Measurements from ENCODE around the gene ZFP36L1.

The ZFP36L1 gene

GRCh38 chr14:68741839-68742470 lies 50.9 kb downstream of the ZFP36L1 start:
- no peak for DNase-seq (ENCODE audit: low read depth in 4 of 4, low spot score in 1 of 4)

GRCh38 chr14:68741477-68741791 lies 51.4 kb downstream of the ZFP36L1 start:
- no peak for DNase-seq (ENCODE audit: low read depth in 4 of 4, low spot score in 1 of 4)

GRCh38 chr14:68740788-68741476 lies 51.9 kb downstream of the ZFP36L1 start:
- no peak for DNase-seq (ENCODE audit: low read depth in 4 of 4, low spot score in 1 of 4)

- no peak for DNase-seq (ENCODE audit: low read depth in 4 of 4, low spot score in 1 of 4)
Measured at GRCh38 chr14:68739701-68740100, 53.2 kb downstream of the ZFP36L1 start.

- DNase-seq (ENCODE audit: low read depth in 4 of 4, low spot score in 1 of 4), result no peak
Measured at GRCh38 chr14:68738559-68738958, 54.3 kb downstream of the ZFP36L1 start.
